A673 (cell line): Measurements from ENCODE around the gene EIF1AD.

Experiments used
- EZH2 ChIP-seq: fragments of 200-600 bp; sonication (generic); IDR thresholded peaks from 2 replicates; pipeline ENCODE4 v1.6.1; 2017; ENCODE audit warnings: borderline replicate concordance, low read depth, mild to moderate bottlenecking, mixed read lengths, antibody characterized with exemption, low read length; ENCODE audit not compliant: poor library complexity, severe bottlenecking
- TF ChIP-seq, protein P1 (sequence below): fragments of 300-800, 200-600 bp; sonication (generic); conservative IDR thresholded peaks from 2 replicates; pipeline ENCODE4 v1.5.1; 2017; ENCODE audit warnings: low read depth, mild to moderate bottlenecking, antibody characterized with exemption, low read length, moderate library complexity, mixed read lengths

- TF ChIP-seq, protein P1, sequence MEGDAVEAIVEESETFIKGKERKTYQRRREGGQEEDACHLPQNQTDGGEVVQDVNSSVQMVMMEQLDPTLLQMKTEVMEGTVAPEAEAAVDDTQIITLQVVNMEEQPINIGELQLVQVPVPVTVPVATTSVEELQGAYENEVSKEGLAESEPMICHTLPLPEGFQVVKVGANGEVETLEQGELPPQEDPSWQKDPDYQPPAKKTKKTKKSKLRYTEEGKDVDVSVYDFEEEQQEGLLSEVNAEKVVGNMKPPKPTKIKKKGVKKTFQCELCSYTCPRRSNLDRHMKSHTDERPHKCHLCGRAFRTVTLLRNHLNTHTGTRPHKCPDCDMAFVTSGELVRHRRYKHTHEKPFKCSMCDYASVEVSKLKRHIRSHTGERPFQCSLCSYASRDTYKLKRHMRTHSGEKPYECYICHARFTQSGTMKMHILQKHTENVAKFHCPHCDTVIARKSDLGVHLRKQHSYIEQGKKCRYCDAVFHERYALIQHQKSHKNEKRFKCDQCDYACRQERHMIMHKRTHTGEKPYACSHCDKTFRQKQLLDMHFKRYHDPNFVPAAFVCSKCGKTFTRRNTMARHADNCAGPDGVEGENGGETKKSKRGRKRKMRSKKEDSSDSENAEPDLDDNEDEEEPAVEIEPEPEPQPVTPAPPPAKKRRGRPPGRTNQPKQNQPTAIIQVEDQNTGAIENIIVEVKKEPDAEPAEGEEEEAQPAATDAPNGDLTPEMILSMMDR, result no peak
- no peak for TF ChIP-seq EZH2
Measured at GRCh38 chr11:65947603-65948125, 54.3 kb downstream of the EIF1AD start.
